ENCODE data around the gene SHROOM4.

The SHROOM4 gene

GRCh38 chrX:50626432-50626831 is 187.6 kb downstream of the SHROOM4 start:
- no peak overlapping the region for H3K4me3 Mint-ChIP-seq
- ATAC-seq, result no peak
- H3K36me3 Mint-ChIP-seq, result no peaks in the 10 kb centered on the region
- no peaks in the 10 kb centered on the region for H3K4me1 Mint-ChIP-seq
- DNase-seq (ENCODE audit: low spot score in 2 of 2), result no peak
- H3K9me3 Mint-ChIP-seq, result no peaks in the 10 kb centered on the region
- no peak overlapping the region for H3K27ac Mint-ChIP-seq

DNA sequence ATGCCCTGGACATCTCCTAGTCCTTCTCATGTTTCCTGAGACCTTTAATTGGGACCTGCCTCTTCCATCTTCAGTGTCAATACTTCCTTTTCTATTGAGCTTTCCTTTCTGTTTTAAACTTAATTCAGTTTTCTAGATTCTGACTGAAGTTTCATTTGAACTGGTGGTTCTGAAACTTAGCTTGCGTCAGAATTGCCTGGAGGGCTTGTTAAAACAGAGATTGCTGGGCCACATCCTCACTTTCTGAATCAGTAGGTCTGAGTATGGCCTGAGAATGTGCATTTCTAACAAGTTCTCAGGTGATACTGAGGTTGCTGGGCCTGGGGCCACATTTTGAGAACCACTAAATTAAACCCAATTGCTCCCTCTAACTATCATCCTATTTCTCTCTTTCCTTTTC is 191.2 kb downstream of the SHROOM4 start:
- peak; percentile 50 for ATAC-seq
- H3K27ac Mint-ChIP-seq, result no peak overlapping the region
- DNase-seq (ENCODE audit: low spot score in 2 of 2), result no peak
- no peaks in the 10 kb centered on the region for H3K4me1 Mint-ChIP-seq
- H3K4me3 Mint-ChIP-seq, result no peak overlapping the region
- H3K9me3 Mint-ChIP-seq, result no peaks in the 10 kb centered on the region
- H3K36me3 Mint-ChIP-seq, result no peaks in the 10 kb centered on the region

DNA sequence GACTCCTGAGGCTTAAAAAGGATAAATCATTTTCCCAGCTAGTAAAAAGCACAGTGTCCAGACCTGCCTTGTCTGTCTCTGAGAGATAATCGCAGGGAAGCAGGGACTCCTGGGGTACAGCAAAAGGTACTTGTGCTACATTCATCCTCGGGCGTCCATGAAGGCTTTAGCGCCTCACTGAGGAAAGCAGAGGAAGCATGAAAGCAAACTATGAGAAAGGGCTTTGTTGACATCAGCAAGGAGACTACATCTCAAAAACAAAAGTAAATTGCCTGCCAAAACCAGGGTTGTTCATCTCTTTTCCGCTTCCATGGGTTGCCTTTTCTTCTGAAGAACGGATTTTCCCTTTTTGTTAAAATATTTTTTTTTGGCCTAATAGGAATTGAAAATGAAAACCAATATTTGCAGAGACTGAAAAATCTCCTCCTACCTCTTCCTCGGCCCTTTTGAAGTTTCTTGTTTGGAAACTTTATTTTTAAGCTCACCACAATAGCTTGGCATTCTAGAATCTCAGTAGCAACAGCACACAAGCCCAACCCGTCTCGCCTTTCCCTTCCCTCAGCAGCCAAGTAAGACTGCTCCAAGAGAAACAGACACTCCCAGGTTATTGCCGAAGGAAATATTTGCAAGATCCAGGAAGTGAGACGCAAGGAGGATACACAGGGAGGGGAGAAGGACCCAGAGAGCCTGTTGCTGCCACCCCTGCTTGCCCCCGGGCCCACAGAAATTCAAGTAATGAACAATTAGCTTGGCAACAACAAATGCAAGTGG is 195.0 kb downstream of the SHROOM4 start:
- DNase-seq (ENCODE audit: low spot score in 2 of 2), result no peak

DNA sequence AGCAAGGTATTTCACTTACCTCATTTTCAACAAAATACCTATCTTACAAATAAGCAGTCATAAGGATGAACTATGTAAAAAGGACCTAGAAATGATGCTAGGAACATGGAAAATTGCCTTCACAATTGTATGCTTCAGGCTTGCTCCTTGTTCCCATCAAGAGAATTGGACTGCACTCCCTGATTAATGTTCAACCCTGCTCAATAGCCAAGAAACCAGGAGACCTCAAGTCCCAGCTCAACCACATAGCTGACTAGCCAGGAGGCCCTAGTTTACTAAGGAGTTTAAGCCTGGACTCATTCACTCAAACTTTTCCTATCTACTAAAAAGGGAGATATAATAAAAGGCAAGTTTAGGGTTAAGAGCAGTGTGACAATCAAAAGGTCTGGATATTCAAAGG is 196.8 kb downstream of the SHROOM4 start:
- Mint-ChIP-seq H3K9me3 (no peaks in the 10 kb centered on the region), H3K36me3 (no peaks in the 10 kb centered on the region), H3K4me1 (no peaks in the 10 kb centered on the region), H3K4me3 (no peak overlapping the region), H3K27ac (no peak overlapping the region)
- ATAC-seq (no peak), DNase-seq (ENCODE audit: low spot score in 2 of 2) (no peak)

More for the DNA sequence above, 195.0 kb downstream of the SHROOM4 start:
- H3K4me1 Mint-ChIP-seq, result no peaks in the 10 kb centered on the region
- H3K9me3 Mint-ChIP-seq, result no peaks in the 10 kb centered on the region
- H3K4me3 Mint-ChIP-seq, result no peak overlapping the region
- no peak for ATAC-seq
- no peak overlapping the region for H3K27ac Mint-ChIP-seq
- H3K36me3 Mint-ChIP-seq, result no peaks in the 10 kb centered on the region

DNA sequence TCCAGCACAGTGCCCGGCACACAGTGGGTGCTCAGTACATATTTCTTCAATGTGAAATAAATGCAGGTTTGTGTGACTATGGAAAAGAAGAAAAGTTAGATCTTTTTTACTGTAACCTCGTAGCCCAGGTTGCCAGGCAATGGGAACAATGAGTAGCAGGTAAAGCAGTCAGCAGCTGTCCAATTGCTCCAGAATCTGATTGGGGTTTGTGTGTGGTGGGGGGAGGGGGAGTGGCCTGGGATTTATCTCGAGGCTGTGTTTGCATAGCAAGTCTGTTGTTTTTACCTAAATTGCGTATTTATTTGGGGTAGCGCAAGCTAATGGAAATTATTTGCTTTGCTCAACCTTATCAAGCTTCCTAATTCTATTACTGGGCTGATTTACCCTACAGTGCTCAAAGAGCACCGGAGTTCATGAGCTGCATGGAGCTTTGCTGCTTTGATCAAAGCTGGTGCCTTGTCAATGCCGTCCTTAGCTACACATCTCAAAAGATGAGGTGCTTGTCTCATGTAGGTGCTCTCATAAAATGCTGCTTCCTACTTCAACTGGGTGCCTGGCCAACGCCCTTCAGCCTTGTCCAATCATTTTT is 198.3 kb downstream of the SHROOM4 start:
- DNase-seq (ENCODE audit: low spot score in 2 of 2), result no peak
- no peaks in the 10 kb centered on the region for H3K9me3 Mint-ChIP-seq
- no peak for ATAC-seq
- H3K4me1 Mint-ChIP-seq, result no peaks in the 10 kb centered on the region
- no peak overlapping the region for H3K27ac Mint-ChIP-seq
- no peaks in the 10 kb centered on the region for H3K36me3 Mint-ChIP-seq
- H3K4me3 Mint-ChIP-seq, result no peak overlapping the region

DNA sequence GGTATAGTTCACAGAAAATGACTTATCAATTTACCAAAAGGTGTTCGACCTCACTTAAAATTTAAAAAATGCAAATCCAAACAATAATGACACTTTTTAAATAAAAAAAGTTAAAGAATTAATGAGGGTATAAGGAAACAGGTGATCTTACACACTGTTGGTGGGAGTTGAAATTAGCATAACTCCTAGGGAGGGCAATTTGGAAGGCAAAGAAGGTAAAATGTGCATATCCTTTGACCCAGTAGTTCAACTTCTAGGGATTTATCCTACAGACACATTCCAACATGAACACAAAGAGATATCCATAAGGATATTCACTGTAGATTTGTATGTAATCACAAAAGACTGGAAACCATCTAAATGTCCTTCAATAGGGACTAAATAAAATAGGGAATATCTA is 199.5 kb downstream of the SHROOM4 start:
- no peaks in the 10 kb centered on the region for H3K36me3 Mint-ChIP-seq
- DNase-seq (ENCODE audit: low spot score in 2 of 2) (no peak), ATAC-seq (no peak)
- H3K4me3 Mint-ChIP-seq, result no peak overlapping the region
- no peak overlapping the region for H3K27ac Mint-ChIP-seq
- no peaks in the 10 kb centered on the region for H3K9me3 Mint-ChIP-seq
- H3K4me1 Mint-ChIP-seq, result no peaks in the 10 kb centered on the region

- DNase-seq (ENCODE audit: low spot score in 2 of 2) (no peak), ATAC-seq (no peak)
- H3K36me3 Mint-ChIP-seq, result no peaks in the 10 kb centered on the region
- no peak overlapping the region for H3K27ac Mint-ChIP-seq
- no peaks in the 10 kb centered on the region for H3K4me1 Mint-ChIP-seq
- no peaks in the 10 kb centered on the region for H3K9me3 Mint-ChIP-seq
- no peak overlapping the region for H3K4me3 Mint-ChIP-seq
Measured at GRCh38 chrX:50613846-50614245, 200.1 kb downstream of the SHROOM4 start.

GRCh38 chrX:50609796-50610195 is 204.2 kb downstream of the SHROOM4 start:
- no peak for ATAC-seq
- DNase-seq (ENCODE audit: low spot score in 2 of 2), result no peak
- Mint-ChIP-seq H3K27ac (no peak overlapping the region), H3K4me3 (no peak overlapping the region), H3K36me3 (no peaks in the 10 kb centered on the region), H3K4me1 (no peaks in the 10 kb centered on the region), H3K9me3 (no peaks in the 10 kb centered on the region)

GRCh38 chrX:50606300-50606950 is 207.6 kb downstream of the SHROOM4 start:
- no peak overlapping the region for H3K4me3 Mint-ChIP-seq
- ATAC-seq, result no peak
- no peaks in the 10 kb centered on the region for H3K4me1 Mint-ChIP-seq
- no peaks in the 10 kb centered on the region for H3K9me3 Mint-ChIP-seq
- H3K36me3 Mint-ChIP-seq, result no peaks in the 10 kb centered on the region
- H3K27ac Mint-ChIP-seq, result no peak overlapping the region
- DNase-seq (ENCODE audit: low spot score in 2 of 2), result no peak

- H3K4me1 Mint-ChIP-seq, result no peaks in the 10 kb centered on the region
- no peak overlapping the region for H3K27ac Mint-ChIP-seq
- ATAC-seq (no peak), DNase-seq (ENCODE audit: low spot score in 2 of 2) (no peak)
- H3K36me3 Mint-ChIP-seq, result no peaks in the 10 kb centered on the region
- H3K9me3 Mint-ChIP-seq, result no peaks in the 10 kb centered on the region
- no peak overlapping the region for H3K4me3 Mint-ChIP-seq
Measured at GRCh38 chrX:50596056-50596455, 217.9 kb downstream of the SHROOM4 start.

GRCh38 chrX:50594788-50595187 is 219.2 kb downstream of the SHROOM4 start:
- H3K4me3 Mint-ChIP-seq, result no peak overlapping the region
- no peaks in the 10 kb centered on the region for H3K36me3 Mint-ChIP-seq
- H3K9me3 Mint-ChIP-seq, result no peaks in the 10 kb centered on the region
- no peak for DNase-seq (ENCODE audit: low spot score in 2 of 2)
- H3K4me1 Mint-ChIP-seq, result no peaks in the 10 kb centered on the region
- H3K27ac Mint-ChIP-seq, result no peak overlapping the region
- ATAC-seq, result no peak

DNA sequence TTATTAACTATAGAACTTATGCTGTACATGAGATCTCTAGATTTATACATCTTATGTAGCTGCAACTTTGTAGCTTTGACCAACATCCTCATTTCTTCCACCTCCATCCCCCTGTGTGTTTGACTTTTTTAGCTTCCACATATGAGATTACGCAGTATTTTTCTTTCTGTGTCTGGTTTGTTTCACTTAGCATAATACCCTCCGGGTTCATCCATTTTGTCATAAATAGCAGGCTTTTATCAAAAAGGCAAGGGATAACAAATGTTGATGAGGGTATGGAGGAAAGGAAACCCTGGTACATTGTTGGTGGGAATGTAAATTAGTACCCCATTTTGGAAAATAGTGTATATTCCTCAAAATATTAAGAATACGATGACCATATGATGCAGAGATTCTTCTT is 227.0 kb downstream of the SHROOM4 start:
- H3K4me3 Mint-ChIP-seq, result no peak overlapping the region
- DNase-seq (ENCODE audit: low spot score in 2 of 2) (no peak), ATAC-seq (no peak)
- no peak overlapping the region for H3K27ac Mint-ChIP-seq
- no peaks in the 10 kb centered on the region for H3K36me3 Mint-ChIP-seq
- H3K9me3 Mint-ChIP-seq, result no peaks in the 10 kb centered on the region
- no peaks in the 10 kb centered on the region for H3K4me1 Mint-ChIP-seq

GRCh38 chrX:50586407-50586806 is 227.6 kb downstream of the SHROOM4 start:
- H3K9me3 Mint-ChIP-seq, result no peaks in the 10 kb centered on the region
- H3K36me3 Mint-ChIP-seq, result no peaks in the 10 kb centered on the region
- ATAC-seq (no peak), DNase-seq (ENCODE audit: low spot score in 2 of 2) (no peak)
- H3K4me1 Mint-ChIP-seq, result no peaks in the 10 kb centered on the region
- no peak overlapping the region for H3K27ac Mint-ChIP-seq
- no peak overlapping the region for H3K4me3 Mint-ChIP-seq

DNA sequence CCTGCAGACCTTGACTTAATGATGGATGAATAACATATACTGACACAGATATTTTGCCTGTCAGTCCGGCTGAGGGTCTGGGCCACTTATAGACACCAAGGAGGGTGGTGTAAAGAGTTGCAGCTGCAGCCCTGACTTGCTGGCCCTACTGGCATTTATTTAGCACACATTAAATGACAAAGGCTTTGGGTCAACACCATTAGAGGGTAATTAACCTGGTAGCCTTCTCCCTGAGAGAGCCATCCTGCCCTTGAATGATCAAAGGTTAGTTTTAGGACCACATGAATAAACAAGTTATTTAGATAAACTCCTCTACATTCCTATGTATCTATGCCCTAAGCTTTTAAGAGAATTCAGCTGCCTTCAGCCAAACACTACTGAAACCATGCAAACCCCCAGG is 232.6 kb downstream of the SHROOM4 start:
- ATAC-seq (no peak), DNase-seq (ENCODE audit: low spot score in 2 of 2) (no peak)
- Mint-ChIP-seq H3K9me3 (no peaks in the 10 kb centered on the region), H3K4me3 (no peak overlapping the region), H3K36me3 (no peaks in the 10 kb centered on the region), H3K4me1 (no peaks in the 10 kb centered on the region), H3K27ac (no peak overlapping the region)

GRCh38 chrX:50579955-50580354 is 234.0 kb downstream of the SHROOM4 start:
- H3K27ac Mint-ChIP-seq, result no peak overlapping the region
- ATAC-seq (no peak), DNase-seq (ENCODE audit: low spot score in 2 of 2) (peak; percentile 2 to 46)
- H3K36me3 Mint-ChIP-seq, result no peaks in the 10 kb centered on the region
- no peaks in the 10 kb centered on the region for H3K4me1 Mint-ChIP-seq
- no peak overlapping the region for H3K4me3 Mint-ChIP-seq
- H3K9me3 Mint-ChIP-seq, result no peaks in the 10 kb centered on the region

DNA sequence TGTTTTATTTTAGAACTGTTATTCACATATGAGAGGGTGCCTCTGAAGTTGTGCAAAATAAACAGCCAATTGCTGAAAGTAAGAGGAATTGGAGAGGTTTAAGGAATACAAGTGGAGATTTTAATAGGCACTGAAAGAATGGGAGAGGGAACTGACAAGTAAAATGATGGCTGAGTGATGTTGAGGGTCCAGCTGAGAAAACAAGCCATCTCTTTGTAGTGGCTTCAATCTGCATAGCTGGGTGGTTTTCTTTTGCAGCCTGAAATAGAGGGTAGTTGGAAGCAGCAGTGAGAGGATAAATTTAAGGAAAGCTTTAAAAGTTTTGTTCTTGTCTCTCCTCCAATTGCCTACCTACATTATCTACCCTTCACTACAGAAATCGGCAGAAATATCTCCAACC is 236.7 kb downstream of the SHROOM4 start:
- DNase-seq (ENCODE audit: low spot score in 2 of 2) (no peak), ATAC-seq (no peak)
- H3K27ac Mint-ChIP-seq, result no peak overlapping the region
- H3K4me1 Mint-ChIP-seq, result no peaks in the 10 kb centered on the region
- no peak overlapping the region for H3K4me3 Mint-ChIP-seq
- no peaks in the 10 kb centered on the region for H3K36me3 Mint-ChIP-seq
- no peaks in the 10 kb centered on the region for H3K9me3 Mint-ChIP-seq

All from stimulated activated effector memory CD8-positive, alpha-beta T cell treated with anti-CD3 and anti-CD28 coated beads, Interleukin-12 subunit alpha, Interleukin-12 subunit beta, amount 100 ng/mL, for 72 hours (primary cell).